Glutamatergic neuron (in vitro differentiated cells): ENCODE data around the gene DCLK2. TPM values are rescaled to one million over a fixed set of nuclear protein-coding genes. Genes with fewer than 3 reads are reported as not detected.

Source experiments
- DNase-seq: peaks from one replicate; pipeline ENCODE4 v3.0.0; 2022
- H3K27ac Mint-ChIP-seq: one replicate; pipeline ENCODE4 v1.8.0; 2020; ENCODE audit warnings: mild to moderate bottlenecking, mixed read lengths, inconsistent platforms; ENCODE audit not compliant: unreplicated experiment
- H3K27me3 Mint-ChIP-seq: one replicate; pipeline ENCODE4 v1.8.0; 2020; ENCODE audit warnings: mild to moderate bottlenecking, moderate library complexity, mixed read lengths, inconsistent platforms; ENCODE audit not compliant: unreplicated experiment
- H3K36me3 Mint-ChIP-seq: one replicate; pipeline ENCODE4 v1.8.0; 2020; ENCODE audit warnings: mild to moderate bottlenecking, mixed read lengths, inconsistent platforms; ENCODE audit not compliant: unreplicated experiment
- H3K4me1 Mint-ChIP-seq: one replicate; pipeline ENCODE4 v1.8.0; 2020; ENCODE audit warnings: mild to moderate bottlenecking, low read depth, mixed read lengths, inconsistent platforms; ENCODE audit not compliant: unreplicated experiment
- H3K4me3 Mint-ChIP-seq: one replicate; pipeline ENCODE4 v1.8.0; 2020; ENCODE audit warnings: mild to moderate bottlenecking, mixed read lengths, inconsistent platforms; ENCODE audit not compliant: unreplicated experiment
- H3K9me3 Mint-ChIP-seq: one replicate; pipeline ENCODE4 v1.8.0; 2020; ENCODE audit warnings: mild to moderate bottlenecking, moderate library complexity, mixed read lengths, inconsistent platforms; ENCODE audit not compliant: unreplicated experiment
- CTCF ChIP-seq: fragments of 200-600 bp; sonication (generic); IDR thresholded peaks from one replicate; pipeline ENCODE4 v1.5.0; 2021; ENCODE audit not compliant: partially characterized antibody, unreplicated experiment
- total RNA-seq: library from RNA; stranded (reverse); fragmentation: NEBNext Ultra II Directional; extraction: Animal tissue kit (Norgen Biotek cat#: 25700); gene quantifications from one replicate; pipeline ENCODE4 v1.2.1, GENCODE V29; 2021; ENCODE audit not compliant: unreplicated experiment

Gene DCLK2
- total RNA-seq, 1 donor from 2014 or later: 36.8 TPM

GRCh38 chr4:150150629-150151062 lies 72.4 kb downstream of the DCLK2 start:
- no peak overlapping the region for H3K4me3 Mint-ChIP-seq
- DNase-seq: no peak
- H3K36me3 Mint-ChIP-seq: no peaks in the 10 kb centered on the region
- no peak for TF ChIP-seq CTCF
- peaks cover 6% of the 10 kb centered on the region for H3K4me1 Mint-ChIP-seq
- H3K27me3 Mint-ChIP-seq: peaks cover 2% of the 10 kb centered on the region
- no peak overlapping the region for H3K27ac Mint-ChIP-seq
- peaks cover 3% of the 10 kb centered on the region for H3K9me3 Mint-ChIP-seq

- DNase-seq: no peak
- peaks cover 3% of the 10 kb centered on the region for H3K9me3 Mint-ChIP-seq
- no peak overlapping the region for H3K4me3 Mint-ChIP-seq
- no peak for TF ChIP-seq CTCF
- H3K27ac Mint-ChIP-seq: no peak overlapping the region
- peaks cover 7% of the 10 kb centered on the region for H3K4me1 Mint-ChIP-seq
- no peaks in the 10 kb centered on the region for H3K36me3 Mint-ChIP-seq
- peaks cover 2% of the 10 kb centered on the region for H3K27me3 Mint-ChIP-seq
Observed at GRCh38 chr4:150152766-150153165, 74.5 kb downstream of the DCLK2 start.

GRCh38 chr4:150155391-150155790 lies 77.1 kb downstream of the DCLK2 start:
- TF ChIP-seq CTCF: no peak
- peaks cover 5% of the 10 kb centered on the region for H3K4me1 Mint-ChIP-seq
- peaks cover 3% of the 10 kb centered on the region for H3K9me3 Mint-ChIP-seq
- H3K36me3 Mint-ChIP-seq: no peaks in the 10 kb centered on the region
- H3K4me3 Mint-ChIP-seq: no peak overlapping the region
- DNase-seq: no peak
- H3K27me3 Mint-ChIP-seq: no peaks in the 10 kb centered on the region
- no peak overlapping the region for H3K27ac Mint-ChIP-seq

DNA sequence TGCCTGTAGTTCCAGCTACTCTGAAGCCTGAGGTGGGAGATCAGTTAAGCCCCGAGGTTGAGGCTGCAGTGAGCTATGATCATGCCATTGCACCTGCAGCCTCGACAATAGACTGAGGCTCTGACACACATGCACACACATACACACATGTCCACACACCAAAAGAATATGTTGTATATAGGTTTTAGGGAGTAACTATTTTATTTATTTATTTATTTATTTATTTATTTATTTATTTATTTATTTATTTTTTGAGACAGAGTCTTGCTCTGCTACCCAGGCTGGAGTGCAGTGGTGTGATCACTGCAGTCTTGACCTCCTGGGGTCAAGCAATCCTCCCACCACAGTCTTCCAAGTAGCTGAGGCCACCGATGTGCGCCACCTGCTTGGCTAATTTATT lies 78.3 kb downstream of the DCLK2 start:
- Mint-ChIP-seq H3K4me1 (peaks cover 5% of the 10 kb centered on the region), H3K9me3 (peaks cover 3% of the 10 kb centered on the region), H3K4me3 (no peak overlapping the region), H3K36me3 (no peaks in the 10 kb centered on the region), H3K27ac (no peak overlapping the region), H3K27me3 (no peaks in the 10 kb centered on the region)
- no peak for TF ChIP-seq CTCF
- no peak for DNase-seq

DNA sequence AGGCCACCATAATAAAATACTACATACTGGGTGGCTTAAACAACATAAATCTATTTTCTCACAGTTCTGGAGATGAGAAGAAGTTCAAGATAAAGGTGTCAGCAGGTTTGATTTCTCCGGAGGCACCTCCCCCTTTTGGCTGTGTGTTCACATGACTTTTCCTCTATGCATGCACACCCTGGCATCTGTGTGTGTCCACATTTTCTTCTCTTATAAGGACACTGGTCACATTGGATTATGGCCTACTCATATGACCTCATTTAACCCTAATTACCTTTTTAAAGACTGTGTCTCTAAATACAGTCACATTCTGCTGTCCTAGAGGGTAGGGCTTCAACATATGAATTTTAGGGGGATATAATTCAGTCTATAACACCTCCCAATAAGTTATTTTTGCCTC lies 79.8 kb downstream of the DCLK2 start:
- Mint-ChIP-seq H3K4me1 (peaks cover 5% of the 10 kb centered on the region), H3K4me3 (no peak overlapping the region), H3K36me3 (no peaks in the 10 kb centered on the region), H3K27me3 (no peaks in the 10 kb centered on the region), H3K9me3 (no peaks in the 10 kb centered on the region), H3K27ac (no peak overlapping the region)
- no peak for DNase-seq
- TF ChIP-seq CTCF: no peak
